Skin of body (tissue), 2 donors: Measurements from ENCODE around the gene FAM83F. TPM values are rescaled to one million over a fixed set of nuclear protein-coding genes. Genes with fewer than 3 reads are reported as not detected.
A peak's percentile ranks its signal among the peaks of the same experiment; 100 is the strongest.

Experiments used
- DNase-seq: peaks from one replicate; lab custom pipeline; 2025; lab: John Stamatoyannopoulos, UW
- total RNA-seq: library from RNA; depleted of rRNA; stranded (reverse); fragments of >200 nt; gene quantifications from one replicate; pipeline ENCODE4 v1.2.3, GENCODE V29; 2014

The FAM83F gene
- total RNA-seq, 1 donor from 2014 or later = 4.3 TPM

GRCh38 chr22:40033586-40034380 lies 39.0 kb downstream of the FAM83F start:
- no peak for DNase-seq

GRCh38 chr22:40035351-40035750 lies 40.6 kb downstream of the FAM83F start:
- no peak for DNase-seq

- no peak for DNase-seq
Observed at GRCh38 chr22:40036126-40036525, 41.4 kb downstream of the FAM83F start.

DNA sequence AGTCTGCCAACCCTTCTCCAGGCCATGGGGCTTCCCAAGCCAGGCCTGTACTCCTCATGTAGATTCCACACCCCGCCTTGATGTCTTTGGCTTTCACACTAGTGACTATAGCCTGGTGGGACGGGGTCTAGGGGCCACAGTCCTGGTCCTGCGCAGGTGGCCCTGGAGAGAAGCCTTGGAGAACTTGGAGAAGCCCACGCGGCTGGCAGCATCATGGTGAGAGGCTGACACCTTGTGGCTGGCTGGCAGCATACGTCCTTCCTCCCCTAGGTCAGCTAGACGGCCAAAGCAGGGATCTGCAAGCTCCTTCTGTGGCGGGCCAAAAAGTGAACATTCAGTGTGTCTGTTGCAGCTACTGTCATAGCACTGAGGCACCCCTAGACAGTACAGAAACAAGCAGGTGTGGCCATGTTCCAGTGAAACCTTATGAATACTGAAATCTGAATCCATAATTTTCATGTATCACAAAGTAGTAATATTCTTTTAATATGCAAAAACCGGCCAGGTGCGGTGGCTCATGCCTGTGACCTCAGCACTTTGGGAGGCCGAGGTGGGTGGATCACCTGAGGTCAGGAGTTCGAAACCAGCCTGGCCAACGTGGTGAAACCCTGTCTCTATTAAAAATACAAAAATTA lies 42.0 kb downstream of the FAM83F start:
- peak; percentile 11 for DNase-seq

DNA sequence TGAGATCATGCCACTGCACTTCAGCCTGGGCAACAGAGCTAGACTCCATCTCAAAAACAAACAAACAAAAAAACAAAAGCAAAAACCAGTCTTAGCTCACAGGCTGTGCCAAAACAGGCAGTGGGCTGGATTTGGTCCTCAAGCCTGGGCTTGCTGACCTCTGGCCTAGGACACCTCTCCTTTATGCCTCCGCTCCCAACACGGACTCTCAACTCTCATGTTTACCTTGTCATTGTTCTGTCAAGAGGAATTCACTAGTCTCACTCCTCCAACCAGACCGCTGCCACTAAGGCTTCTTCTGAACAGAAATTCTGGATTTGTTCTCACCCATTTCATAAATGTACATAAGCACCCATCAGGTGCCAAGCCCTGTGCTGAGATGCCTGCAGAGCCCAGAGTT lies 42.6 kb downstream of the FAM83F start:
- no peak for DNase-seq

DNA sequence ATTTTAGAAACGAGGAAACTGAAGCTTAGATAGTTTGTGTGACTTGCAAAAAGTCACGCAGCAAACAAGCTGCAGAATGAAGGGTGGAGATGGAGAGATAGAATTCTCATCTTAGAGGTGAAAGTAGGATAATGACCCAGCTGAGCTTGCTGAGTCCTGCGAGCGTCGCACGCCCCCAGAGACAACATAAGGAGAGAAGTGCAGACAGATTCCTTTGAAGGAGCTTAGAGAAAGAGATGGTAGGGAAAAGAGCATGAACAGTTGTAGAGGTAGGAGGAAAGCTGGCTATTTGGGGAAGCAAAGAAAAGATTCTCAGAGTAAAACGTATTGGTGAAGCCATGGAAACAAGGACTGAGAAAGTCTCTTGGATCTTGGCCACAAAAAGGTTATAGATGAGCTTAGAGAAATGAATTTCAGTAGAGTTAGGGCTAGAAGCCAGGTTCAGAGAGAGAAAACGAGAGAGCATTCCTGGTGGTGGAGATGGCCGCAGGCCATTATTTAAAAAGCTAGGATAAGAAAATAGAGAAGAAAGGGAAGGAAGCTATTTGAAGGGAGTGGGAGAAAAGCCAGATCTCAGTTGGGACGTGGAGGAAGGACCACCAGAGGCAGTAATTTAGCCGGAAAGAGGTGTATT lies 44.8 kb downstream of the FAM83F start:
- DNase-seq = peak; percentile 48

DNA sequence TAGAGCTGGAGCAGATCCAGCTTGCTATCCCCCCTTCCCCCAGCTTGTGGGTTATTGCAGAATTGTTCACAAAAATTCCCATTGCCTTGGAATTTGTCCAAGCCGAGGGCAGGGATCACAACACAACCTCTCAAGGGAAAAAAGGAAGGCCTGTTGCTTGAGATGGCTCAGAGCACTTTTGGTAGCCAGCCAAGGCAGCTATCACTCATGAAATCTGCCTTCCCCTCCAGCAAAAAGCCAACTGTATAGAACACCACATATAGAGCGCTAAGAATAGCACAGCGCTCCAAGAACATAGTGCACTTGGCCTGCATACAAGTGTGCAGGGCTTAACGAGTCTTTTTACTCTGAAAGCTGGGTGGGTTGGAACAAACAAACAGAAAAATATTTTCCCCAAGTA lies 46.2 kb downstream of the FAM83F start:
- DNase-seq = peak; percentile 96

DNA sequence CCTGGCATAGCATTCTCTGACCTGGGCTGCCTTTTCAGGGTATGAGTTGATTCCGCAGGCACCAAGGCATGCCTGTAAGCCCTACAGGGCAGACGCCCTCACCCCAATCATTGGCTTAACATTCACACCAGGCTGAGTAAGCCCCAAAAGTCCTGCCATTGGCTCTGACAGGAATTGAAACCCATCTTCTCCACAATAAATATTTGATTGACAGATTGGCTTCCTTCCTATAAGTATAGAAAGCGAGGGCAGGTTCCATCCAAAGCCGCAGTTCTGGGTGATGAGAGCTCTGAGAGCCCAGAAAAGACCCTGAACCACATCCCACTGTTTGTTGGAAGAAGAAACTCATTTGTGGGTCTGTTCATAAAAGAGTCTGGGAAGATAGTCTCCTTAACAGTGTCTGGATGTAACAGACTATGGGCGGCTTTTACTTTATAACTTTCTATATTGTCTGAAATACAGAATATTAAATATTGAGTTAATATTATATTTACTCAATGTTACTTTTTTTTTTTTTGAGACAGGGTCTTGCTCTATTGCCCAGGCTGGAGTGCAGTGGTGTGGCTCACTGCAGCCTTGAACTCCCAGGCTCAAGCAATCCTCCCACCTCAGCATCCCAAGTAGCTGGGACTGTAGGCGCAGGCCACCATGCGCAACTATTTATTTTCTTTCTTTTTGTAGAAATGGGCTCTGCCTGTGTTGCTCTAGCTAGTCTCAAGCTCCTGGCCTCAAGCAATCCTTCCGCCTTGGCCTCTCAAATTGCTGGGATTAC lies 46.8 kb downstream of the FAM83F start:
- DNase-seq = no peak

DNA sequence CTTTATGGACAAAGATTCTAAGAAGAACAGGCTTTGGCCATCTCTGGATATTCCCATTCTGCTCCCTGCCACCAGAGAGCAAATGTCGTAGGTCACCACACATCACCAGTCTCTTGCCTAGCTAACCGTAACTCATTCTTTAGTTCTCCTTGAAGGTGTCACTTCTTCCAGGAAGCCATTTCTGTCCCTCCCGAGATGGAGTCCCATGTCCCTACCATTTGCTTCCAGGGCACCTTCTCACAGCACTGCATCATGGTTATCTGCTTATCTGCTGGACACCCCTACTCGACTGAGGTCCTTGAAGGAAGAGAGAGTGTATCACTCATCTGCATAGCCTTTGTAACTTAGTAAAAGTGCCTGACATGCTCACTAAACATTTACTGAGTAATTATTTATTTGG lies 47.6 kb downstream of the FAM83F start:
- DNase-seq = no peak

DNA sequence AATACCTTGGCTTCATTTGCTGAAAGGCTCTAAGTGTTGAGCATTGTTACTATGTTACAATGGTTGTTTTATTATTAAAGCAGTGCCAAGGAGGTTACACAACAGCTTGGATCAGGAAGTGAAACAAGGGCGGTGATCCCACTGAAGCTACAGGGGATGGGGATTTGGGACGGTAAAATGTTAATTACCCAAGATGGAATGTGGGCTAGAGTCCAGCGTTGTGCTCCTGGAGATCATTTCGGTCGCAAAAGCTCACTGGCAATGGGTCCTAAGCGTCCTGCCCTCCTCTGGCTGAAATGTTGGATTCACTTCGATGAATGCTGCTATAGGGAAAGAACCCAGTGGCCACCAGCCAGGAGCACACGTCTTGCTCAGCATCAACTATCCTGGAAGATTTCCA lies 48.3 kb downstream of the FAM83F start:
- peak; percentile 84 for DNase-seq

- no peak for DNase-seq
Observed at GRCh38 chr22:40043793-40044101, 49.0 kb downstream of the FAM83F start.

DNA sequence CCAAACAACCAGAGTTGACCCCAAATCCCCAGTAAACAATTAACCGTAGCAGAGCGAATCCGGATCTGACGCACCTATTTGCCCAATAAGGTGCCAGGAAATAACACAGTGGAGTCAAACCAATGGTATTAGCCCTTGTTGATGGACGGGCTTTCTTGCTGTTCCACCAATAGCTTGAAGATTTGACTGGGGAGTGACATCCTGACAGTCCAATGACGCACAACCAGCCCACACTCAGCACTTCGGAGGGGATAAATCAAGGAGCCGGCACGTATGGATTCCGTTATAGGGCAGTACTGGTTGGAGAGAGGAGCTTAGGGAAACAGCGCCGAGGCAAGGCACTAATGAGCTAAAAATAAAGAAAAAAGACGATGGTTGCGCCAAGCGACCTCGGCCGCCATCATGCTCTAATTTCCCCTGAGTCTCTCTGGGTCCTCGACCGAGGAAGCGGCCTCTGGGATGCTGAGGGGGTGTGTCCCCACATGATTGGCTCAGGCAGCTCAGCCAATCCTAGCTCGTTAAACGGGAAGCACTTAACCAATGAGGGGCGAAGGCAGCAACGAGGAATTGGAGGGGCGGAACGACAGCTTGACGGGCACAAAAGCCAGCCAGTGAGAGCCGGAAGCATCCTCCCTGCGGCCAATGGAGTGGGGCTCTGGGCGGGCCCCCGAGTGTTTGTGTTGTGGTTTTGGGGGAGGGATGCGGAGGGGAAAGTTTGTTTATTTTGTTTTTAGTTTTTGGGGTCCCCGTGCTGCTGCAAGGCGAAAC lies 49.5 kb downstream of the FAM83F start:
- peak; percentile 99 for DNase-seq

- DNase-seq = no peak
Observed at GRCh38 chr22:40044870-40045834, 50.4 kb downstream of the FAM83F start.

DNA sequence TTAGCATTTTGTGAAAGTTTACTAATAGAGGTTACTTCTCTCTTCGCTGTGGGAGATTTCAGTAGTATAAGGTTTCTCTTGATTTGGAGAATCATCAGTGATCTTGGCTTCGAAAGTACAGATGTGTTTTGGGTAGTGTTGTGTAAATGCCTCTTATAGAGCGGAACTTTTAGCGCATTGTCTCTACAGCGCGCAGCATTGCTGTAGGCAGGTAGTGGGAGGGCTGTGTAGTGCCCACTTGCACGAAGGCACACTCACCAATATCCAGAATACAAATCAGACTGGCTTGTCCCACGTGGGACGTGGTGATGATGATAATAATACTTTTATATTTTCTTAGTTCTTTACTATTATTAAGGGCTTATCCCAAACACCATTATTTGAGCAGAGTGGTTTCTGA lies 51.4 kb downstream of the FAM83F start:
- no peak for DNase-seq

GRCh38 chr22:40050258-40050657 lies 55.5 kb downstream of the FAM83F start:
- DNase-seq = no peak

DNA sequence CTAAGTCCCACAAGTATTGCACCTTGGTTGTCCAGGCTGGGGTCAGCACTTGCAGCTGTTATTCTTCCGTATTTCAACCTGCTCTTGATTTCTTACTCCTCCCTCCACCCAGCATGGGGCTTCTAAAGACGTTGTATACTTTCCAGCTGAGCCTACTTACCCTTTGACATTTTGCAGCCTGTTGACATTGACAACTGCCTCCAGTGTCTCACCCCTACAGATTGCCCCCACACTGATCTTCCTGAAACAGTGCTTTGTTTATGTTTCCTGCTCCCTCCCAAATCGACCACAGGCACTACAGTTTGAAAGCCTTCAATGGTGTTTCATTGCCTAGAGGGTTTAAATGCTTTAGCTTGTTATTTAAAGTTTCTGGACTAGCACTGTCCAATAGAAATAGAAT lies 56.6 kb downstream of the FAM83F start:
- DNase-seq = peak; percentile 32

DNA sequence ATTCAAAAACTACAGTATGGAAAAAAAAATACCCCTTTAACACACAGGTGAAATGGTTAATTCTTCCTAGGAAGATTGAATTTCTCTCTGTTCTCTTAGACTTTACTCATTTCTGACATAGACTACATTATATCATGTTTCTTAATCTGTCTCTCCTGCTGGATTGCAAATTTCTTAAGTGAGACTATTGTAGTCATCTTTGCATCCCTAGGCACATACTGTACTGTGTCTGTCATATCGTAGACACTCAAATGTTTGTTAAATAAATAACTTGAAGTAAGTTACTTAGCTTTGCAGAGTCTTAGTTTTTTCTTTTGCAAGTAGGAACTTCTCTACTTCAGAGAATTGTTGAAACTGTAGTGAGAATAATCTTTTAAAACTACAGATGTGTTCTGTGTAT lies 58.7 kb downstream of the FAM83F start:
- DNase-seq = no peak

DNA sequence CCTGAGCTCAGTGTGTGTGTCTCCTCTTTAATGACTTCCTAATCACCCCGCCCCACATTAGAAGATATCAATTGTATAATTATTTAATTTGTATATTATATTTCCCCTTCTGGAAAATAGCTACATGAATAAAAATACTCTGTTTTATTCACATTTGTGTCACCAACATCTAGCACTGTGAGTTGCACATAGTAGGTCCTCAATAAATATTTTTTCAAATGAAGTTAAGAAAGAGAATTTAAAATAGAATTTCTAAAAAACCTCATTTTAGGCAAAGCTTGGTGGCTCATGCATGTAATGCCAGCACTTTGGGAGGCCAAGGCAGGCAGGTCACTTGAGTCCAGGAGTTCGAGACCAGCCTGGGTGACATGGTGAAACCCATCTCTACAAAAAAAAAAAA lies 59.7 kb downstream of the FAM83F start:
- DNase-seq = no peak

- DNase-seq = no peak
Observed at GRCh38 chr22:40055143-40055883, 60.6 kb downstream of the FAM83F start.
